HFFc6 (cell line): ENCODE measurements around the gene ZNF337. TPM values are rescaled to one million over a fixed set of nuclear protein-coding genes. Genes with fewer than 3 reads are reported as not detected.
"Not testable (repeated sequence)": the region's sequence is repeated elsewhere in the genome, so short reads cannot be mapped to it uniquely, and the experiment has no call there.

Experiments
- DNase-seq: peaks from one replicate; pipeline ENCODE4 v3.0.0-alpha.2; 2018
- H3K27ac Mint-ChIP-seq: 2 replicates; pipeline ENCODE4 v1.8.0; 2020; ENCODE audit warnings: mild to moderate bottlenecking, mixed read lengths
- H3K27me3 Mint-ChIP-seq: 2 replicates; pipeline ENCODE4 v1.8.0; 2021; ENCODE audit warnings: mild to moderate bottlenecking, moderate library complexity, mixed read lengths; ENCODE audit not compliant: insufficient read depth
- H3K36me3 Mint-ChIP-seq: 2 replicates; pipeline ENCODE4 v1.8.0; 2021; ENCODE audit warnings: low read depth, mixed read lengths
- H3K4me1 Mint-ChIP-seq: 2 replicates; pipeline ENCODE4 v1.8.0; 2020; ENCODE audit warnings: low read depth, mixed read lengths
- H3K4me3 Mint-ChIP-seq: 2 replicates; pipeline ENCODE4 v1.8.0; 2020; ENCODE audit warnings: mild to moderate bottlenecking, moderate library complexity, mixed read lengths
- H3K9me3 Mint-ChIP-seq: 2 replicates; pipeline ENCODE4 v1.8.0; 2020; ENCODE audit warnings: mild to moderate bottlenecking, mixed read lengths
- total RNA-seq, 6 experiments: library from RNA; stranded (reverse); fragmentation: NEBNext Ultra II Directional; extraction: Animal tissue kit (Norgen Biotek cat#: 25700); gene quantifications; 2 replicates in 1 of 6; 3 replicates in 5 of 6; pipeline ENCODE4 v1.2.3, GENCODE V29; 2021
- TF ChIP-seq, protein P1 (sequence below): fragments of 200-600 bp; sonication (generic); IDR thresholded peaks from 2 replicates; pipeline ENCODE4 v1.5.0; 2021; ENCODE audit warnings: antibody characterized with exemption, mild to moderate bottlenecking

Gene ZNF337
- total RNA-seq, 6 experiments from 2014 or later, result 8.2 to 11.3 (median 9.2) TPM

DNA sequence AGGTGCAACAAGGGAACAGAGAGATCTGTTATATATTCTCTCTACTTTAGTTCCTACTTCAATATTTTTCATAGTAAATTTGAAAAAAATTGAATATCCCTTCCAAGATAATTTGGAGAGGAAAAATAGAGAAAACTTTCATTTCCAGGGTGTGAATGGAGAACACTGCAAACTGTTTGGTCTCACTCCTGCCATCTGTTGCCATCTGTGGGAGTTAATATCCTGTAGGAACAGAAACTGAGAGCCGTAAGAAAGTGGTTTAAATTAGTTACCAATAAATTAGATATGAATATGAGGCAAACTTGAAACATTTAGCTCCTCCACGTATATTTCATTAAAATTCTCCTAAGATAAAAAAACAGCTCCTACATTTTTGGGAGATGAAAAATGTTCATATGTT, 4.2 kb downstream of the ZNF337 start:
- Mint-ChIP-seq H3K4me1 (peaks cover 39% of the 10 kb centered on the region), H3K9me3 (no peaks in the 10 kb centered on the region), H3K27ac (no peak overlapping the region), H3K4me3 (no peak overlapping the region; the same call in 1 of the 2 replicates), H3K36me3 (peaks cover 11% of the 10 kb centered on the region; the same call in 1 of the 2 replicates), H3K27me3 (no peaks in the 10 kb centered on the region)
- DNase-seq, result peak; percentile 22
- TF ChIP-seq, protein P1, sequence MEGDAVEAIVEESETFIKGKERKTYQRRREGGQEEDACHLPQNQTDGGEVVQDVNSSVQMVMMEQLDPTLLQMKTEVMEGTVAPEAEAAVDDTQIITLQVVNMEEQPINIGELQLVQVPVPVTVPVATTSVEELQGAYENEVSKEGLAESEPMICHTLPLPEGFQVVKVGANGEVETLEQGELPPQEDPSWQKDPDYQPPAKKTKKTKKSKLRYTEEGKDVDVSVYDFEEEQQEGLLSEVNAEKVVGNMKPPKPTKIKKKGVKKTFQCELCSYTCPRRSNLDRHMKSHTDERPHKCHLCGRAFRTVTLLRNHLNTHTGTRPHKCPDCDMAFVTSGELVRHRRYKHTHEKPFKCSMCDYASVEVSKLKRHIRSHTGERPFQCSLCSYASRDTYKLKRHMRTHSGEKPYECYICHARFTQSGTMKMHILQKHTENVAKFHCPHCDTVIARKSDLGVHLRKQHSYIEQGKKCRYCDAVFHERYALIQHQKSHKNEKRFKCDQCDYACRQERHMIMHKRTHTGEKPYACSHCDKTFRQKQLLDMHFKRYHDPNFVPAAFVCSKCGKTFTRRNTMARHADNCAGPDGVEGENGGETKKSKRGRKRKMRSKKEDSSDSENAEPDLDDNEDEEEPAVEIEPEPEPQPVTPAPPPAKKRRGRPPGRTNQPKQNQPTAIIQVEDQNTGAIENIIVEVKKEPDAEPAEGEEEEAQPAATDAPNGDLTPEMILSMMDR, result peak; percentile 62

DNA sequence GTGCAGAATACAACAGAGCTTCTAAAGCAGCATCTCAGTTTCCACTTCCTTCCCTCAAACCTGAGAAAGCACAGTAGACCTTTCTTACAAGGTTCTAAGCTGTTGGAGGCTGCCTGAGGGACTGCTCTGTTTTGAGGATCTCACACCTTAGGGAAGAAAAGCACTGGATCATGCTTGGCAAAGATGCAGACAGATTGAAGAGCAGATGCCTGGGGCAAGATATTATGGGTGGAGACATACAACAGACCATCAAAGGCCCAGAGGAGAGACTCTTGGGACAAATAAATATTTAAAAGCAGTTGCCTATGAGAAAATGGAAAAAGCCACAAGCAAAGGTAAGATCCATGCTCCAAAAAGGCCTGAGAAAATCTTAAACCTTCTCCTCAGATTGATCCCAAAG, 6.2 kb downstream of the ZNF337 start:
- Mint-ChIP-seq H3K9me3 (no peaks in the 10 kb centered on the region), H3K27me3 (no peaks in the 10 kb centered on the region), H3K4me1 (peaks cover 30% of the 10 kb centered on the region), H3K4me3 (no peak overlapping the region), H3K27ac (no peak overlapping the region), H3K36me3 (peaks cover 11% of the 10 kb centered on the region)
- no peak for DNase-seq
- TF ChIP-seq, protein P1, result no peak

DNA sequence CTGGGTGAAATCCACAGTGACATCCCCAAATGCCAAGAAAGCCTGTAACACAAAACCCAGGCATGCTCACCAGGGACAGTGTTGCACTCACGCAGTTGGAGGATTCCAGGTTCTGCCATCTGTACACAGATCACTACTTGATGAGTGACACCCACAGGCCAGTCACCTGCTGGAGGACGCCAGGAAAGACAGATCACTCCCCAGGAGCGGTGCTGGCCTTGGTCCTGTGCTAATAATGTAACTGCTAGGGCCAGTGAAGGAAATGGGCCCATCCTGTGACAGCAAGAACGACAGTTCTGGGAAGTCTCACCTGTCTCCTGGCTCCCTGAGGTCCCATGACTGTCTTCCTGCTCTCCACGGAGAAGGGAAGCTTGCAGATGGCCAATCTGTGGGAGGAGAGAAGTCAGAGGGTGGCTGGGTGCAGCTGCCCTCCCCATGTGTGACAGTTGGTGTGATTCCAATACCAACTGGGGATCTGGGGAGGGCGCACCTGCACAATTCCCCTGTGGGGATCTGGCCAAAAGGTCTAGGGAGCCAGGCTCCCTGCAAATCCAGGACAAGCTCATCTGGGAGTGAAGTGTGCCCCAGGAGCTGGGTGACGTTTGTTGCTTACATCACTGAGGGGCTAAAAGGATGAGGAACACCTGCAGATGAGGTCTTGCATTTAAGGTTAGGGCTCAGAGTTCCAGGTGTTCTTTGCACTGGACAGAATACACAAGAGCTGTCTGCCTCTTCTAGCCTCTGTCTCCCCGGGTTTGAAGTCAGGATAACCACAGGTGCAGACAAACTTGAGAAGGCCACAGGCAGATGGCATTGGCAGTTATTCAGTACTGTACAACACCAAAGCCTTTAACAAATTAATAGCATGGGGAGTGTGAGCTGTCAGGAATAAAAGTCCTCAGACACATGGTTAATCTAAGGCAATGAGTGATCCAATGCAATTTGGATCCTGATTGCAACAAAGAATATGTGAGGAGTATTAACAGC, 10.3 kb downstream of the ZNF337 start:
- H3K9me3 Mint-ChIP-seq, result no peaks in the 10 kb centered on the region
- TF ChIP-seq, protein P1, result no peak
- no peak for DNase-seq
- no peak overlapping the region for H3K4me3 Mint-ChIP-seq
- H3K27me3 Mint-ChIP-seq, result no peaks in the 10 kb centered on the region; the same call in 1 of the 2 replicates
- H3K4me1 Mint-ChIP-seq, result peaks cover 14% of the 10 kb centered on the region
- H3K27ac Mint-ChIP-seq, result no peak overlapping the region
- peaks cover 29% of the 10 kb centered on the region for H3K36me3 Mint-ChIP-seq

DNA sequence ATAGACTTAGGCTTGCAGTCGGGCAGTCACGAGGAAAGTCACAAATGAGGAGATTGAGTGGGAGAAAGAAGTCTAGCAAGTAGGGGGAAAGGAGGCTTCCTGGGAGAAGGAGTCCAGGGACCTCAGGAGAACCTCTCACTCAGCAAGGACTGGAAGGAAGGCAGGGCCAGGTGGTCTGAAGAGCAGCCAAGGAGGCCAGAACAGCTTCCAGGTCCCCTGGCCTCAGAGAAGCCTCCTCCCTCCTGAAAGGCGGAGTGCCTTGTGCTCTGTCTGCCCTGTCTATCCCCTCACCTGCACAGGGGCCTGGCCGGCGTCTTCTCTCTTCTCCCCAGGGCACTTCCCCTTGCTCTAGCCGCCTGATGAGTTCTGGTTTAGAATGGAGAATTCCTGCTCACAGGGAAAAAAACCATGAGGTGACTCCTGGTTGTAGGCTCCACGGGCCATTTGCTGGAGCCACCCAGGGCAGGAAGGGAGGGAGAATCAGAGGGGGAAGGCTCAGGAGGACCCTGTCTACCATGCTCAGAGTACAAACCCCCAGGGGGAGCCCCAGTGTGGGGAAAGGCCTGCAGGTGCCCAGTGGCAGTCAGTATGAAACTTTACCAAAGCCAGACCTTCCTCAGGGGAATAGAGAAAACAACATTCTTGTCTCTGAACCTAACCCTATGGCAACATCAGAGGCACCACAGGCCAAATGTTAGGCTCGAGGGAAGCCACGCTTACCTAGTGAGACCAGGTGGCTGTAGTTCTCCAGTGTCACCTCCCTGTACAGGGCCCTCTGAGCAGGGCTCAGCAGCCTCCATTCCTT, 11.2 kb downstream of the ZNF337 start:
- H3K27me3 Mint-ChIP-seq, result no peaks in the 10 kb centered on the region; the same call in 1 of the 2 replicates
- no peak overlapping the region for H3K27ac Mint-ChIP-seq
- no peak for DNase-seq
- H3K36me3 Mint-ChIP-seq, result peaks cover 25% of the 10 kb centered on the region
- no peaks in the 10 kb centered on the region for H3K9me3 Mint-ChIP-seq
- TF ChIP-seq, protein P1, result no peak
- H3K4me3 Mint-ChIP-seq, result no peak overlapping the region
- peaks cover 13% of the 10 kb centered on the region for H3K4me1 Mint-ChIP-seq

DNA sequence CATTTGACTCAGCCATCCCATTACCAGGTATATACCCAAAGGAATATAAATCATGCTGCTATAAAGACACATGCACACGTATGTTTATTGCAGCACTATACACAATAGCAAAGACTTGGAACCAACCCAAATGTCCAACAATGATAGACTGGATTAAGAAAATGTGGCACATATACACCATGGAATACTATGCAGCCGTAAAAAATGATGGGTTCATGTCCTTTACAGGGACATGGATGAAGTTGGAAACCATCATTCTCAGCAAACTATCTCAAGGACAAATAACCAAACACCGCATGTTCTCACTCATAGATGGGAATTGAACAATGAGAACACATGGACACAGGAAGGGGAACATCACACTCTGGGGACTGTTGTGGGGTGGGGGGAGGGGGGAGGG, 12.8 kb downstream of the ZNF337 start:
- H3K4me1 Mint-ChIP-seq, DNase-seq, H3K27ac Mint-ChIP-seq, H3K27me3 Mint-ChIP-seq, H3K4me3 Mint-ChIP-seq, H3K9me3 Mint-ChIP-seq: not testable (repeated sequence)
- peaks cover 36% of the 10 kb centered on the region for H3K36me3 Mint-ChIP-seq
